Progenitor cell of endocrine pancreas (in vitro differentiated cells): Measurements from ENCODE around the gene GMDS. TPM values are rescaled to one million over a fixed set of nuclear protein-coding genes. Genes with fewer than 3 reads are reported as not detected.

Experiments used
- DNase-seq: peaks from one replicate; pipeline ENCODE4 v3.0.0; 2021; ENCODE audit warnings: low spot score; ENCODE audit not compliant: unreplicated experiment
- H3K27ac Mint-ChIP-seq: 2 replicates; pipeline ENCODE4 v1.8.0; 2021; ENCODE audit warnings: mild to moderate bottlenecking, moderate library complexity, mixed read lengths
- H3K27me3 Mint-ChIP-seq: 2 replicates; pipeline ENCODE4 v1.8.0; 2021; ENCODE audit warnings: mixed read lengths
- H3K36me3 Mint-ChIP-seq: 2 replicates; pipeline ENCODE4 v1.8.0; 2022; ENCODE audit warnings: mixed read lengths; ENCODE audit not compliant: insufficient read depth
- H3K4me1 Mint-ChIP-seq: 2 replicates; pipeline ENCODE4 v1.8.0; 2021; ENCODE audit warnings: low read depth, mixed read lengths
- H3K4me3 Mint-ChIP-seq: 2 replicates; pipeline ENCODE4 v1.8.0; 2021; ENCODE audit warnings: low read depth, mild to moderate bottlenecking, moderate library complexity, mixed read lengths
- H3K9me3 Mint-ChIP-seq: 2 replicates; pipeline ENCODE4 v1.8.0; 2021; ENCODE audit warnings: low read depth, mixed read lengths
- total RNA-seq: library from RNA; stranded (reverse); gene quantifications from 2 replicates; pipeline ENCODE4 v1.2.1, GENCODE V29; 2021
- TF ChIP-seq, protein P1 (sequence below): fragments of 200-600 bp; sonication (generic); IDR thresholded peaks from one replicate; pipeline ENCODE4 v1.5.0; 2021; ENCODE audit warnings: antibody characterized with exemption, mild to moderate bottlenecking; ENCODE audit not compliant: unreplicated experiment

The GMDS gene
- total RNA-seq, 1 donor from 2014 or later, result 17.2 TPM

DNA sequence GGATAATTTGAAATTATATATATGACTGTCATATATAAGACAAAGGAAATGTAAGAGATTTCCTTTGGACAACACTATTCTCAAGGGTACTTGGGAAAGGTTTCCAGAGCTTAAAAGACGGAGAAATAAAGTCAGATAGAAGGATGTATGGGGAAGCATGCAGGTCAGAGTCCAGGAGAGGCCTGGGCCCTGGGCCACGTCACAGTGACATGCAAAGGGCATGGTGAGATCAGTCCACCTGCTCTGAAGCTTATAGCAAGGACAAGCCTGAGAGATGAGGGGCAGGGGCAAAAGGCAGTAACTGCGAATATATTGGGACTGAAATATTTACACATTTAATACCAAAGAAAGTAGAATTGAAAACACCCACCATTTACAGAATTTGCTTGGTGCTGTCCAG lies 24.6 kb upstream of the GMDS start:
- Mint-ChIP-seq H3K27me3 (no peaks in the 10 kb centered on the region), H3K27ac (no peak overlapping the region), H3K36me3 (peaks cover 28% of the 10 kb centered on the region), H3K4me1 (peaks cover 18% of the 10 kb centered on the region), H3K9me3 (peaks cover 5% of the 10 kb centered on the region), H3K4me3 (no peak overlapping the region)
- TF ChIP-seq, protein P1, sequence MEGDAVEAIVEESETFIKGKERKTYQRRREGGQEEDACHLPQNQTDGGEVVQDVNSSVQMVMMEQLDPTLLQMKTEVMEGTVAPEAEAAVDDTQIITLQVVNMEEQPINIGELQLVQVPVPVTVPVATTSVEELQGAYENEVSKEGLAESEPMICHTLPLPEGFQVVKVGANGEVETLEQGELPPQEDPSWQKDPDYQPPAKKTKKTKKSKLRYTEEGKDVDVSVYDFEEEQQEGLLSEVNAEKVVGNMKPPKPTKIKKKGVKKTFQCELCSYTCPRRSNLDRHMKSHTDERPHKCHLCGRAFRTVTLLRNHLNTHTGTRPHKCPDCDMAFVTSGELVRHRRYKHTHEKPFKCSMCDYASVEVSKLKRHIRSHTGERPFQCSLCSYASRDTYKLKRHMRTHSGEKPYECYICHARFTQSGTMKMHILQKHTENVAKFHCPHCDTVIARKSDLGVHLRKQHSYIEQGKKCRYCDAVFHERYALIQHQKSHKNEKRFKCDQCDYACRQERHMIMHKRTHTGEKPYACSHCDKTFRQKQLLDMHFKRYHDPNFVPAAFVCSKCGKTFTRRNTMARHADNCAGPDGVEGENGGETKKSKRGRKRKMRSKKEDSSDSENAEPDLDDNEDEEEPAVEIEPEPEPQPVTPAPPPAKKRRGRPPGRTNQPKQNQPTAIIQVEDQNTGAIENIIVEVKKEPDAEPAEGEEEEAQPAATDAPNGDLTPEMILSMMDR, result no peak
- no peak for DNase-seq

DNA sequence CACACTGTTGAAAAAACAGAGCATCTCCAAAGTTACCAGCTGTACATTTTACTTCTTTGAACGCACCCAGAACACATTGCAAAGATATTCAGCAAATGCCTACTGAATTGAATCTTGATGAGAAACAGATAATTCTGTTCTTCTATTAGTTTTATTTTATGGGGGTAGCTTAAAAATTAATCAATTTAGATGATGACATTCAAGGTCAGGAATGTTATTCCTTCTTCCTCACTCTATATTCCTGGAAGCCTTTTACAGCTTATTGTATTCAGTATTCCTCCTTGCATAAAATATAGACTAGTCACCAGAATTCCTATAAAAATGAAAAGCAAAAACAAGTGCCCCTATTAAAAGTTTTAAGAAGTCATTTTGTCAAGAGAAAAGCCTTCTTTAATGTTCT lies 21.4 kb upstream of the GMDS start:
- Mint-ChIP-seq H3K27ac (no peak overlapping the region), H3K4me1 (peaks cover 18% of the 10 kb centered on the region), H3K27me3 (no peaks in the 10 kb centered on the region), H3K4me3 (no peak overlapping the region), H3K9me3 (no peaks in the 10 kb centered on the region), H3K36me3 (peaks cover 8% of the 10 kb centered on the region)
- DNase-seq, result no peak
- TF ChIP-seq, protein P1, result no peak

DNA sequence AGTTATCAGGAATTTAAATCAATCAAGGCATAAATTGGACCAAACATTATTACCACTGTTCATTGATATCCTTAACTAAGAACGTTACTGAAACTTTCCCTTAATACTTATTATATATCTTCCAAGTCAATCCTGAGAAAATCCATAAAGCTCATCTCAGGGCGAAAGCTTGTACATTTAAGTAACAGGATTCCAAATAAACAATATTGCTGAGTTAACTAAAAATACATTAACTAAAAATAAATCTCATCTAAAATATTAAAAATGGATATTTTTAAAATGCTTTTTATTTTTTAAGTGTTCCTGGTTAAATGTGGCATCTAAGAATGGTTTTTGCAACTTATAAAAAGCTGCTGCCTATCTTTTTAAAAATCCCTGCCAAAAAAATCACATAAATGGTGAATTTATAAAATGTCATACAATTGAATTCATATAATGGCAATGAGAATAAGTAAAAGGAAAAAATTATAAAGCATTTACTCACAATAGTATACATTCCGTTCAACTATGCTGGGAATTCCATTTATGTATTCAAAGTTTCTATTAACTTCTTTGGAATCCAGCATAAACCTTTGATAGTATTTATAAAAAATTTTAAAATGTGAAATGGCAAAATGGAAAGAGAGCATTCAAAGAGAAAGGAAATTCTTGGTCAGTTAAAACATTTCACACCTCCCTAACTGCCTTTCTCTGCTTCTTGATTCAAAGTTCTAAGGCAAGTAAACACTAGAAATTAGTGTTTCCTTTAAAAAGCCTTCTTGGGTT lies 20.8 kb upstream of the GMDS start:
- H3K4me1 Mint-ChIP-seq, result peaks cover 15% of the 10 kb centered on the region
- DNase-seq, result no peak
- H3K4me3 Mint-ChIP-seq, result no peak overlapping the region
- TF ChIP-seq, protein P1, result no peak
- H3K36me3 Mint-ChIP-seq, result peaks cover 8% of the 10 kb centered on the region
- H3K27ac Mint-ChIP-seq, result no peak overlapping the region
- H3K27me3 Mint-ChIP-seq, result no peaks in the 10 kb centered on the region
- H3K9me3 Mint-ChIP-seq, result no peaks in the 10 kb centered on the region

DNA sequence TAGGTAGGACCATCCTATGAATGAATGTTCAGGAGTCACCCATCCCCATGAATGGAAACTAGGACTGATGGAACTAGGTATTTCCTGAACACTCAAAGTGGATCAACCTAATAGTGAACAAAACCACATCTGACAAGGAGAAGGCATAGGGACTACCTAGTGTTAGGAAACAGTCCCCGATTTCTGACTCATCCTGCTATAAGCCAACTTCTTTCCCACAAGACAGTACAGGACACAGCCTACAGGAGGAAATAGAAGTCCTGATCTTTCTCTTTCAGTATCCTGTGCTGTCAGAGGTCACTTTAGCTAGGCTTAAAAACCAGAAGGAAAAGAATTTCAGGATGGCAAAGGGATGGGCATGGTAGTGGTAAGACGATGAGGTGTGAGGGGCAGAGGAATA lies 19.5 kb upstream of the GMDS start:
- H3K4me1 Mint-ChIP-seq, result peaks cover 6% of the 10 kb centered on the region
- H3K36me3 Mint-ChIP-seq, result peaks cover 8% of the 10 kb centered on the region
- H3K4me3 Mint-ChIP-seq, result no peak overlapping the region
- H3K9me3 Mint-ChIP-seq, result no peaks in the 10 kb centered on the region
- no peak overlapping the region for H3K27ac Mint-ChIP-seq
- H3K27me3 Mint-ChIP-seq, result no peaks in the 10 kb centered on the region
- DNase-seq, result no peak
- TF ChIP-seq, protein P1, result no peak

DNA sequence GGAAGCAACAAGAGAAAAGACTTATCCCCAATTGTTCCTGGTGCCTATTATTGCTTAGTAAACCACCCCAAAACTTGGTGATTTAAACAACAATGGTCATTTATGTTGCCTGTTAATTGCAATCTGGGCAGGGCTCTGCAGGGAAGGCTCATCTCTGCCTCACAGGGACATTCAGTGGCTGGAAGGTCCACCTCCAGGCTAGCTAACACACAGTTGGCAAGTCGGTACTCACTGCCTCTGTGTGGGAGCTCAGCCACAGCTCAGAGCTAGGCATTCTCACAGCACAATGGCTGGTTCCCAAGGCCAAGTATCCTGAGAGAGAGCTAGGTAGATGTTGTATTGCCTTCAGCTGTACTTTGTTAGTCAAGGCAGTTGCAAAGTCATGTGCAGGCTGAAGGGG lies 18.5 kb upstream of the GMDS start:
- DNase-seq, result no peak
- Mint-ChIP-seq H3K27ac (no peak overlapping the region), H3K4me3 (no peak overlapping the region), H3K9me3 (no peaks in the 10 kb centered on the region), H3K4me1 (peaks cover 13% of the 10 kb centered on the region), H3K36me3 (peaks cover 8% of the 10 kb centered on the region), H3K27me3 (no peaks in the 10 kb centered on the region)
- TF ChIP-seq, protein P1, result no peak
